ACHN (cell line): ENCODE measurements around the gene TLE3.
"Not testable (repeated sequence)": the region's sequence is repeated elsewhere in the genome, so short reads cannot be mapped to it uniquely, and the experiment has no call there.

Source experiments
- DNase-seq: peaks from one replicate; pipeline ENCODE4 v3.0.0-alpha.2; 2015
- in situ Hi-C: cut with HindIII; loops from 2 replicates; pipeline ENCODE4 v1.10.0; 2017; ENCODE audit warnings: low sequenced_read_pairs, low pct_ligation_motif_present, low pct_unique_long_range_greater_than_20kb

TLE3 gene

GRCh38 chr15:70097321-70098152 lies at the start of gene TLE3:
TLE3 (minus strand) TSS chr15:70097917; CDS start chr15:70096798, 1,119 bp downstream.
- in situ Hi-C loops: no loop called here

GRCh38 chr15:70147178-70147760 lies 49.6 kb upstream of the TLE3 start:
- no peak for DNase-seq
- in situ Hi-C loops: no loop called here

More at GRCh38 chr15:70097321-70098152, at the start of gene TLE3:
- DNase-seq: peak; percentile 96

- in situ Hi-C loops: no loop called here
- no peak for DNase-seq
Observed at GRCh38 chr15:70146771-70147170, 49.1 kb upstream of the TLE3 start.

- DNase-seq: no peak
- in situ Hi-C loops: no loop called here
Observed at GRCh38 chr15:70146162-70146561, 48.4 kb upstream of the TLE3 start.

- in situ Hi-C loops: no loop called here
Observed at GRCh38 chr15:70145261-70145660, 47.5 kb upstream of the TLE3 start.

GRCh38 chr15:70142322-70143191 lies 44.8 kb upstream of the TLE3 start:
- in situ Hi-C loops: no loop called here
- DNase-seq: peak; percentile 4

More at GRCh38 chr15:70145261-70145660, 47.5 kb upstream of the TLE3 start:
- no peak for DNase-seq

- in situ Hi-C loops: no loop called here
- DNase-seq: no peak
Observed at GRCh38 chr15:70142072-70142321, 44.3 kb upstream of the TLE3 start.

GRCh38 chr15:70141376-70142071 lies 43.8 kb upstream of the TLE3 start:
- DNase-seq: no peak
- in situ Hi-C loops: no loop called here

- peak; percentile 20 for DNase-seq
Observed at GRCh38 chr15:70140543-70141375, 43.0 kb upstream of the TLE3 start.

GRCh38 chr15:70140025-70140542 lies 42.4 kb upstream of the TLE3 start:
- in situ Hi-C loops: no loop called here
- no peak for DNase-seq

More at GRCh38 chr15:70140543-70141375, 43.0 kb upstream of the TLE3 start:
- in situ Hi-C loops: no loop called here

- no peak for DNase-seq
- in situ Hi-C loops: no loop called here
Observed at GRCh38 chr15:70137967-70138366, 40.2 kb upstream of the TLE3 start.

GRCh38 chr15:70137021-70137420 lies 39.3 kb upstream of the TLE3 start:
- in situ Hi-C loops, DNase-seq: not testable (repeated sequence)

- in situ Hi-C loops: no loop called here
- no peak for DNase-seq
Observed at GRCh38 chr15:70133781-70134421, 36.2 kb upstream of the TLE3 start.

GRCh38 chr15:70133296-70133695 lies 35.6 kb upstream of the TLE3 start:
- peak; percentile 42 for DNase-seq
- in situ Hi-C loops: no loop called here

GRCh38 chr15:70132571-70132970 lies 34.9 kb upstream of the TLE3 start:
- DNase-seq: no peak
- in situ Hi-C loops: no loop called here

- DNase-seq: no peak
- in situ Hi-C loops: no loop called here
Observed at GRCh38 chr15:70132139-70132538, 34.4 kb upstream of the TLE3 start.

- in situ Hi-C loops: no loop called here
- no peak for DNase-seq
Observed at GRCh38 chr15:70128414-70129140, 30.9 kb upstream of the TLE3 start.
